ENCODE results near the gene OXER1.
A peak's percentile ranks its signal among the peaks of the same experiment; 100 is the strongest.

OXER1 gene

GRCh38 chr2:42771546-42772153 lies 7.7 kb upstream of the OXER1 start:
- H3K9me2 ChIP-seq (replicated peaks; ENCODE audit: control insufficient read depth, low read length) = no peaks in the 10 kb centered on the region
- no peaks in the 10 kb centered on the region for H3K27me3 ChIP-seq (ENCODE audit: control insufficient read depth, low read length)
- no peak overlapping the region for H3K4me3 ChIP-seq (ENCODE audit: low read length)
- no peaks in the 10 kb centered on the region for H4K20me1 ChIP-seq (ENCODE audit: control insufficient read depth, insufficient read depth, low read depth, low read length)
- H3K9me3 ChIP-seq (ENCODE audit: control insufficient read depth, insufficient read depth, low read length) = no peaks in the 10 kb centered on the region
- H3K79me2 ChIP-seq (ENCODE audit: control insufficient read depth, low read length) = no peaks in the 10 kb centered on the region
- no peak overlapping the region for H3K27ac ChIP-seq (ENCODE audit: low read depth, low read length)
- H3K4me1 ChIP-seq (ENCODE audit: control insufficient read depth, low read length) = peaks cover 17% of the 10 kb centered on the region
- no peaks in the 10 kb centered on the region for H3K36me3 ChIP-seq (ENCODE audit: control insufficient read depth, low read length)
- no peak for TF ChIP-seq EZH2phosphoT487 (IDR thresholded peaks at IDR 0.05; ENCODE audit: borderline replicate concordance, low read length)
- TF ChIP-seq CTCF (IDR thresholded peaks at IDR 0.05; ENCODE audit: low read depth, low read length, poor library complexity, severe bottlenecking) = no peak
- H3K4me2 ChIP-seq (ENCODE audit: low read length) = no peak overlapping the region
- 0 out of 2 replicates have a peak, but pooled peaks cover 4% of the 10 kb centered on the region for H3F3A ChIP-seq (ENCODE audit: control insufficient read depth, insufficient read depth)

GRCh38 chr2:42770288-42771131 lies 6.6 kb upstream of the OXER1 start:
- no peaks in the 10 kb centered on the region for H4K20me1 ChIP-seq (ENCODE audit: control insufficient read depth, insufficient read depth, low read depth, low read length)
- H3K4me3 ChIP-seq (ENCODE audit: low read length) = no peak overlapping the region
- no peaks in the 10 kb centered on the region for H3K27me3 ChIP-seq (ENCODE audit: control insufficient read depth, low read length)
- H3K9me3 ChIP-seq (ENCODE audit: control insufficient read depth, insufficient read depth, low read length) = no peaks in the 10 kb centered on the region
- no peak for TF ChIP-seq EZH2phosphoT487 (IDR thresholded peaks at IDR 0.05; ENCODE audit: borderline replicate concordance, low read length)
- TF ChIP-seq CTCF (IDR thresholded peaks at IDR 0.05; ENCODE audit: low read depth, low read length, poor library complexity, severe bottlenecking) = peak; percentile 69
- no peak overlapping the region for H3K27ac ChIP-seq (ENCODE audit: low read depth, low read length)
- no peaks in the 10 kb centered on the region for H3K9me2 ChIP-seq (replicated peaks; ENCODE audit: control insufficient read depth, low read length)
- peaks cover 9% of the 10 kb centered on the region for H3K4me1 ChIP-seq (ENCODE audit: control insufficient read depth, low read length)
- no peaks in the 10 kb centered on the region for H3K36me3 ChIP-seq (ENCODE audit: control insufficient read depth, low read length)
- 0 out of 2 replicates have a peak overlapping the region, but pooled peaks have one; percentile 7 for H3K4me2 ChIP-seq (ENCODE audit: low read length)
- no peaks in the 10 kb centered on the region for H3F3A ChIP-seq (ENCODE audit: control insufficient read depth, insufficient read depth)
- H3K79me2 ChIP-seq (ENCODE audit: control insufficient read depth, low read length) = no peaks in the 10 kb centered on the region

GRCh38 chr2:42769583-42770287 lies 5.8 kb upstream of the OXER1 start:
- no peaks in the 10 kb centered on the region for H4K20me1 ChIP-seq (ENCODE audit: control insufficient read depth, insufficient read depth, low read depth, low read length)
- TF ChIP-seq EZH2phosphoT487 (IDR thresholded peaks at IDR 0.05; ENCODE audit: borderline replicate concordance, low read length) = no peak
- no peak for TF ChIP-seq CTCF (IDR thresholded peaks at IDR 0.05; ENCODE audit: low read depth, low read length, poor library complexity, severe bottlenecking)

More at GRCh38 chr2:42769583-42770287, 5.8 kb upstream of the OXER1 start:
- no peaks in the 10 kb centered on the region for H3F3A ChIP-seq (ENCODE audit: control insufficient read depth, insufficient read depth)
- no peaks in the 10 kb centered on the region for H3K9me3 ChIP-seq (ENCODE audit: control insufficient read depth, insufficient read depth, low read length)
- no peak overlapping the region for H3K4me3 ChIP-seq (ENCODE audit: low read length)
- H3K4me2 ChIP-seq (ENCODE audit: low read length) = no peak overlapping the region
- no peaks in the 10 kb centered on the region for H3K9me2 ChIP-seq (replicated peaks; ENCODE audit: control insufficient read depth, low read length)
- H3K79me2 ChIP-seq (ENCODE audit: control insufficient read depth, low read length) = no peaks in the 10 kb centered on the region
- no peak overlapping the region for H3K27ac ChIP-seq (ENCODE audit: low read depth, low read length)
- peaks cover 4% of the 10 kb centered on the region; the same call in 1 of the 2 replicates for H3K4me1 ChIP-seq (ENCODE audit: control insufficient read depth, low read length)
- no peaks in the 10 kb centered on the region for H3K27me3 ChIP-seq (ENCODE audit: control insufficient read depth, low read length)
- H3K36me3 ChIP-seq (ENCODE audit: control insufficient read depth, low read length) = no peaks in the 10 kb centered on the region
